ENCODE results near the gene MYO9B. TPM values are rescaled to one million over a fixed set of nuclear protein-coding genes. Genes with fewer than 3 reads are reported as not detected.

The MYO9B gene
- total RNA-seq, 1 experiment from 2014 or later: 62.6 TPM

- in situ Hi-C loops (cut with HindIII; ENCODE audit: low pct_unique_long_range_greater_than_20kb, low sequenced_read_pairs): no loop called here
- peak; percentile 52 for DNase-seq (ENCODE audit: low read depth, low spot score)
Measured at GRCh38 chr19:17235300-17235970, 159.9 kb downstream of the MYO9B start.

- in situ Hi-C loops (cut with HindIII; ENCODE audit: low pct_unique_long_range_greater_than_20kb, low sequenced_read_pairs): no loop called here
- peak; percentile 54 for DNase-seq (ENCODE audit: low read depth, low spot score)
Measured at GRCh38 chr19:17235971-17236777, 160.6 kb downstream of the MYO9B start.

- no peak for DNase-seq (ENCODE audit: low read depth, low spot score)
- in situ Hi-C loops (cut with HindIII; ENCODE audit: low pct_unique_long_range_greater_than_20kb, low sequenced_read_pairs): no loop called here
Measured at GRCh38 chr19:17236811-17237543, 161.4 kb downstream of the MYO9B start.

GRCh38 chr19:17237747-17238706 is 162.4 kb downstream of the MYO9B start:
- in situ Hi-C loops (cut with HindIII; ENCODE audit: low pct_unique_long_range_greater_than_20kb, low sequenced_read_pairs): no loop called here
- no peak for DNase-seq (ENCODE audit: low read depth, low spot score)

- no peak for DNase-seq (ENCODE audit: low read depth, low spot score)
- in situ Hi-C loops (cut with HindIII; ENCODE audit: low pct_unique_long_range_greater_than_20kb, low sequenced_read_pairs): no loop called here
Measured at GRCh38 chr19:17240062-17240752, 164.6 kb downstream of the MYO9B start.

- no peak for DNase-seq (ENCODE audit: low read depth, low spot score)
- in situ Hi-C loops (cut with HindIII; ENCODE audit: low pct_unique_long_range_greater_than_20kb, low sequenced_read_pairs): no loop called here
Measured at GRCh38 chr19:17240826-17241399, 165.3 kb downstream of the MYO9B start.

GRCh38 chr19:17242431-17243208 is 167.0 kb downstream of the MYO9B start:
- DNase-seq (ENCODE audit: low read depth, low spot score): no peak
- in situ Hi-C loops (cut with HindIII; ENCODE audit: low pct_unique_long_range_greater_than_20kb, low sequenced_read_pairs): no loop called here

GRCh38 chr19:17243211-17243829 is 167.7 kb downstream of the MYO9B start:
- in situ Hi-C loops (cut with HindIII; ENCODE audit: low pct_unique_long_range_greater_than_20kb, low sequenced_read_pairs): no loop called here
- DNase-seq (ENCODE audit: low read depth, low spot score): no peak

- in situ Hi-C loops (cut with HindIII; ENCODE audit: low pct_unique_long_range_greater_than_20kb, low sequenced_read_pairs): no loop called here
- peak; percentile 47 for DNase-seq (ENCODE audit: low read depth, low spot score)
Measured at GRCh38 chr19:17243830-17244617, 168.4 kb downstream of the MYO9B start.

GRCh38 chr19:17244618-17245534 is 169.3 kb downstream of the MYO9B start:
- no peak for DNase-seq (ENCODE audit: low read depth, low spot score)
- in situ Hi-C loops (cut with HindIII; ENCODE audit: low pct_unique_long_range_greater_than_20kb, low sequenced_read_pairs): no loop called here

- in situ Hi-C loops (cut with HindIII; ENCODE audit: low pct_unique_long_range_greater_than_20kb, low sequenced_read_pairs): no loop called here
- DNase-seq (ENCODE audit: low read depth, low spot score): no peak
Measured at GRCh38 chr19:17245535-17245984, 170.0 kb downstream of the MYO9B start, which contains the start of gene NR2F6. Gene NR2F6, minus strand, starts transcription at chr19:17245919. Its CDS starts 699 bp downstream, at chr19:17245220.

- in situ Hi-C loops (cut with HindIII; ENCODE audit: low pct_unique_long_range_greater_than_20kb, low sequenced_read_pairs): no loop called here
- DNase-seq (ENCODE audit: low read depth, low spot score): no peak
Measured at GRCh38 chr19:17246681-17247425, 171.3 kb downstream of the MYO9B start.

Measured in SK-MEL-5 (cell line).